H1 (cell line): ENCODE results near the gene GATB. TPM values are rescaled to one million over a fixed set of nuclear protein-coding genes. Genes with fewer than 3 reads are reported as not detected.

Source experiments
- CTCF ChIA-PET: fragments of 300-600 bp; sonication (Branson Sonifier 250); formaldehyde crosslinking; loops from one replicate; lab custom pipeline; 2021; ENCODE audit not compliant: partially characterized antibody; lab: Charles Lee
- POLR2A ChIA-PET: fragments of 300-600 bp; sonication (Branson Sonifier 250); formaldehyde crosslinking; loops from one replicate; lab custom pipeline; 2021; ENCODE audit warnings: inconsistent platforms; ENCODE audit not compliant: partially characterized antibody; lab: Charles Lee
- DNase-seq, 2 experiments: peaks; one replicate each; pipeline versions ENCODE4 v3.0.0 to v3.0.0-alpha.2; 2010 to 2022; ENCODE audit warnings: low spot score in 2 of 2, low read depth in 1 of 2, mixed read lengths in 1 of 2
- FAIRE-seq: peaks from 2 replicates; lab custom pipeline; 2011; peaks lifted over from hg19 to GRCh38; lab: Jason Lieb, UNC
- H2AFZ ChIP-seq: 2 replicates; pipeline ENCODE4 v1.8.1; 2012; ENCODE audit warnings: low read length, inconsistent platforms
- H2AK5ac ChIP-seq: 2 replicates; pipeline ENCODE4 v1.6.1; 2013; ENCODE audit warnings: low read depth, low read length
- H2BK120ac ChIP-seq: replicated peaks from 2 replicates; pipeline ENCODE3; 2013; ENCODE audit warnings: low read depth, low read length, inconsistent platforms
- H2BK12ac ChIP-seq: 2 replicates; pipeline ENCODE4 v1.6.1; 2013; ENCODE audit warnings: low read depth, low read length
- H2BK15ac ChIP-seq: 2 replicates; pipeline ENCODE4 v1.6.1; 2013; ENCODE audit warnings: low read length
- H2BK20ac ChIP-seq: 2 replicates; pipeline ENCODE4 v1.6.1; 2013; ENCODE audit warnings: low read length
- H2BK5ac ChIP-seq: 2 replicates; pipeline ENCODE4 v1.6.1; 2013; ENCODE audit warnings: low read depth, low read length
- H3K14ac ChIP-seq: 2 replicates; pipeline ENCODE4 v1.6.1; 2013; ENCODE audit warnings: inconsistent platforms; ENCODE audit not compliant: insufficient read length
- H3K18ac ChIP-seq: 2 replicates; pipeline ENCODE4 v1.6.1; 2013; ENCODE audit warnings: low read length; ENCODE audit errors: extremely low read depth
- H3K23ac ChIP-seq: 2 replicates; pipeline ENCODE4 v1.6.1; 2013; ENCODE audit warnings: inconsistent platforms; ENCODE audit not compliant: insufficient read length
- H3K23me2 ChIP-seq: 2 replicates; pipeline ENCODE4 v1.6.1; 2013; ENCODE audit warnings: low read depth, low read length
- H3K27ac ChIP-seq: 2 replicates; pipeline ENCODE4 v1.6.1; 2011; ENCODE audit warnings: low read depth, low read length, inconsistent platforms
- H3K27me3 ChIP-seq, 4 experiments: replicated peaks in 1 of 4; 1 replicate in 1 of 4; 2 replicates in 3 of 4; pipeline versions ENCODE4 v1.6.1 to v1.8.1; 2011 to 2013; ENCODE audit warnings: low read length in 3 of 4, mild to moderate bottlenecking in 3 of 4, inconsistent platforms in 2 of 4, mixed read lengths in 2 of 4, moderate library complexity in 1 of 4; ENCODE audit not compliant: control insufficient read depth in 3 of 4, insufficient read depth in 3 of 4; ENCODE audit errors: extremely low read depth in 1 of 4
- H3K36me3 ChIP-seq, 4 experiments: 2 replicates each; pipeline versions ENCODE4 v1.6.1 to v1.8.1; 2011 to 2013; ENCODE audit warnings: mild to moderate bottlenecking in 4 of 4, low read length in 3 of 4, moderate library complexity in 2 of 4, control low read depth in 1 of 4, inconsistent platforms in 1 of 4; ENCODE audit not compliant: insufficient read depth in 4 of 4, control insufficient read depth in 2 of 4
- H3K4ac ChIP-seq: replicated peaks from 2 replicates; pipeline ENCODE3; 2013; ENCODE audit warnings: low read length, low read depth, mixed read lengths, inconsistent platforms; ENCODE audit not compliant: insufficient read length
- H3K4me1 ChIP-seq, 4 experiments: replicated peaks in 1 of 4; 1 replicate in 1 of 4; 2 replicates in 3 of 4; pipeline versions ENCODE4 v1.6.1 to v1.8.1; 2011 to 2013; ENCODE audit warnings: low read length in 3 of 4, inconsistent platforms in 2 of 4, mixed read lengths in 1 of 4; ENCODE audit not compliant: insufficient read depth in 4 of 4, control insufficient read depth in 3 of 4
- H3K4me2 ChIP-seq, 2 experiments: 2 replicates each; pipeline versions ENCODE4 v1.6.1 to v1.8.1; 2011 to 2013; ENCODE audit warnings: low read depth in 2 of 2, low read length in 2 of 2, control low read depth in 1 of 2, inconsistent platforms in 1 of 2, mild to moderate bottlenecking in 1 of 2; ENCODE audit not compliant: insufficient read depth in 1 of 2
- H3K4me3 ChIP-seq, 4 experiments: fragments of 200-600, 300-600 bp in 1 of 4; sonication (generic), shearing (Covaris generic), sonication (Bioruptor Twin) in 1 of 4; 2 replicates each; pipeline versions ENCODE4 v1.5.1 to v1.8.1; 2011 to 2016; ENCODE audit warnings: low read length in 4 of 4, low read depth in 3 of 4, control low read depth in 2 of 4, inconsistent platforms in 2 of 4, mild to moderate bottlenecking in 2 of 4, mixed read lengths in 1 of 4, moderate library complexity in 1 of 4; ENCODE audit not compliant: insufficient read depth in 2 of 4; ENCODE audit errors: extremely low read depth in 1 of 4
- H3K56ac ChIP-seq: replicated peaks from 2 replicates; pipeline ENCODE3; 2013; ENCODE audit warnings: low read depth, mild to moderate bottlenecking, mixed read lengths, low read length, inconsistent platforms; ENCODE audit not compliant: insufficient read length
- H3K79me1 ChIP-seq: 2 replicates; pipeline ENCODE4 v1.6.1; 2013; ENCODE audit warnings: low read depth, low read length, control low read depth
- H3K79me2 ChIP-seq, 2 experiments: 2 replicates each; pipeline versions ENCODE4 v1.6.1 to v1.8.1; 2012 to 2013; ENCODE audit warnings: low read length in 2 of 2, mild to moderate bottlenecking in 2 of 2, inconsistent platforms in 1 of 2; ENCODE audit not compliant: insufficient read depth in 2 of 2, control insufficient read depth in 1 of 2
- H3K9ac ChIP-seq, 4 experiments: replicated peaks in 1 of 4; 1 replicate in 1 of 4; 2 replicates in 3 of 4; pipeline versions ENCODE4 v1.6.1 to v1.8.1; 2011 to 2013; ENCODE audit warnings: low read depth in 3 of 4, low read length in 3 of 4, control low read depth in 2 of 4, mild to moderate bottlenecking in 2 of 4, moderate library complexity in 2 of 4, inconsistent platforms in 1 of 4; ENCODE audit errors: extremely low read depth in 1 of 4
- H3K9me3 ChIP-seq, 2 experiments: 2 replicates each; pipeline versions ENCODE4 v1.6.1 to v1.8.1; 2012 to 2013; ENCODE audit warnings: mild to moderate bottlenecking in 2 of 2, moderate library complexity in 2 of 2, control low read depth in 1 of 2, inconsistent platforms in 1 of 2, low read depth in 1 of 2, low read length in 1 of 2, mixed read lengths in 1 of 2; ENCODE audit not compliant: insufficient read depth in 2 of 2
- H4K20me1 ChIP-seq, 2 experiments: replicated peaks in 1 of 2; 2 replicates each; pipeline versions ENCODE3 to v1.8.1; 2011 to 2013; ENCODE audit warnings: inconsistent platforms in 2 of 2, low read length in 2 of 2, mild to moderate bottlenecking in 1 of 2; ENCODE audit not compliant: insufficient read depth in 2 of 2, control insufficient read depth in 1 of 2
- H4K5ac ChIP-seq: 2 replicates; pipeline ENCODE4 v1.6.1; 2013; ENCODE audit warnings: low read length, low read depth, mixed read lengths, inconsistent platforms; ENCODE audit not compliant: insufficient read length
- H4K8ac ChIP-seq: 2 replicates; pipeline ENCODE4 v1.8.0; 2013; ENCODE audit warnings: mild to moderate bottlenecking, moderate library complexity, low read length, inconsistent platforms; ENCODE audit not compliant: insufficient read depth; ENCODE audit errors: extremely low read depth
- H4K91ac ChIP-seq: replicated peaks from 2 replicates; pipeline ENCODE3; 2013; ENCODE audit warnings: low read length, mixed read lengths, inconsistent platforms; ENCODE audit not compliant: insufficient read length
- CEBPB ChIP-seq: IDR thresholded peaks from 2 replicates; pipeline ENCODE4 v1.6.1; 2012; ENCODE audit warnings: low read depth, low read length
- CREB1 ChIP-seq: IDR thresholded peaks from 2 replicates; pipeline ENCODE4 v1.6.1; 2012; ENCODE audit warnings: inconsistent platforms
- CTBP2 ChIP-seq: IDR thresholded peaks from 2 replicates; pipeline ENCODE4 v1.7.0; 2011; ENCODE audit warnings: borderline replicate concordance, mild to moderate bottlenecking, moderate library complexity, mixed read lengths, low read length; ENCODE audit not compliant: insufficient read depth, insufficient read length
- HDAC6 ChIP-seq: IDR thresholded peaks from one replicate; pipeline ENCODE4 v1.7.1; 2012; ENCODE audit warnings: low read depth, mild to moderate bottlenecking, inconsistent platforms, low read length, moderate library complexity
- JUN ChIP-seq: IDR thresholded peaks from 2 replicates; pipeline ENCODE4 v1.6.1; 2011; ENCODE audit warnings: low read depth, mild to moderate bottlenecking, improper control_type of control experiment, low read length
- KDM5A ChIP-seq: fragments of 200-600 bp; IDR thresholded peaks from 2 replicates; pipeline ENCODE4 v1.7.1; 2012; ENCODE audit warnings: mild to moderate bottlenecking, low read length, inconsistent platforms, mixed read lengths
- NANOG ChIP-seq: IDR thresholded peaks from 2 replicates; pipeline ENCODE4 v1.6.1; 2011; ENCODE audit warnings: low read length, low read depth, mild to moderate bottlenecking, inconsistent platforms; ENCODE audit not compliant: insufficient read depth, poor library complexity, severe bottlenecking
- PHF8 ChIP-seq: fragments of 200-600 bp; sonication (generic); conservative IDR thresholded peaks from 2 replicates; pipeline ENCODE4 v1.7.1; 2012; ENCODE audit warnings: low read depth, mild to moderate bottlenecking, inconsistent platforms, low read length, moderate library complexity
- POLR2A ChIP-seq, 2 experiments: IDR thresholded peaks; 1 replicate in 1 of 2; 2 replicates in 1 of 2; pipeline ENCODE4 v1.6.1; 2011; ENCODE audit warnings: low read depth in 2 of 2, low read length in 2 of 2, mild to moderate bottlenecking in 2 of 2; ENCODE audit errors: control extremely low read depth in 1 of 2
- POLR2AphosphoS5 ChIP-seq: IDR thresholded peaks from 2 replicates; pipeline ENCODE4 v1.6.1; 2011; ENCODE audit warnings: low read depth, low read length
- SP2 ChIP-seq: IDR thresholded peaks from 2 replicates; pipeline ENCODE4 v1.6.1; 2012; ENCODE audit warnings: mild to moderate bottlenecking, low read length, inconsistent platforms
- TAF1 ChIP-seq: IDR thresholded peaks from 2 replicates; pipeline ENCODE4 v1.6.1; 2011; ENCODE audit warnings: mild to moderate bottlenecking, low read depth, low read length
- ZNF274 ChIP-seq: IDR thresholded peaks from 2 replicates; pipeline ENCODE4 v1.7.0; 2012; ENCODE audit warnings: low read length, borderline replicate concordance; ENCODE audit errors: extremely low read depth
- WGBS, 2 experiments: shearing (Covaris generic) in 1 of 2; methylation state at CpG; one replicate each; pipeline versions ENCODE4 v1.1.6 to v1.1.7; 2013 to 2015; ENCODE audit warnings: low lambda C conversion rate in 2 of 2, mixed read lengths in 2 of 2, inconsistent platforms in 1 of 2, low coverage in 1 of 2, missing lambda C conversion rate in 1 of 2; ENCODE audit not compliant: insufficient replicate concordance in 2 of 2, insufficient coverage in 1 of 2, insufficient read length in 1 of 2; ENCODE audit errors: extremely low coverage in 1 of 2, missing lambda C conversion rate in 1 of 2; 5-methylcytosine and 5-hydroxymethylcytosine counted together
- polyA plus RNA-seq, 7 experiments: library from polyadenylated mRNA; depleted of rRNA in 3 of 7; stranded (reverse) in 5 of 7; unstranded in 2 of 7; fragments of >200 nt in 5 of 7; fragments of 200-250 nt in 2 of 7; gene quantifications; 1 replicate in 5 of 7; 2 replicates in 1 of 7; 4 replicates in 1 of 7; pipeline versions ENCODE4 v1.2.1 to v1.2.3, GENCODE V29; 2011 to 2013; ENCODE audit warnings: missing spikeins in 2 of 7, mixed read lengths in 2 of 7
- total RNA-seq: library from RNA; stranded (reverse); fragmentation: NEBNext Ultra II Directional; extraction: Animal tissue kit (Norgen Biotek cat#: 25700); gene quantifications from 2 replicates; pipeline ENCODE4 v1.2.1, GENCODE V29; 2021
- TF ChIP-seq, protein P1 (sequence below): IDR thresholded peaks from 2 replicates; pipeline ENCODE4 v1.6.1; 2011; ENCODE audit warnings: low read depth, mild to moderate bottlenecking, low read length; ENCODE audit not compliant: insufficient read depth
- TF ChIP-seq, protein P2 (sequence below): IDR thresholded peaks from 2 replicates; pipeline ENCODE4 v1.6.1; 2012; ENCODE audit warnings: inconsistent platforms

The GATB gene
- total and polyA plus RNA-seq, 2 of the 8 experiments (the other 6 are each of a cell fraction or from before 2014, with no cell fraction given), result 15.3 to 18.0 TPM

DNA sequence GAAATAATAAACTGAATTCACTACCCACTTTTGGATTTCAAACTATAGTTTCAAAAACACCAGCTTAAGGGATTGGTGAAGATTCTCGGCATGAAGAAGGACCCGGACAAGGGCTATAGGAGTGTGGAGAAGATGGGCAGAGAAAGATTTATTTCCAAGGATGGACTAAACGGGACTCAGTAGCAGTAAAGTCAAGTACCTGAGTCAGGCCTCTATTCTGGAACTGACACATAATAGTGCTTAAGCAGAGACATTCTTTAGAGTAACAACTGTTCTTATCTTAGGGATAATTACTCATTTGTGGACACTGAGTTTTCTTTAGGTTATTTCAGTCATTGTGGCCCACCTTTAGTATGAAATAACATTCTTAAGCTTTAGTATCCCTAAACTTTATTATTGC, 134.6 kb downstream of the GATB start:
- Histone ChIP-seq H2AK5ac (no peak overlapping the region), H2BK12ac (no peak overlapping the region), H3K79me1 (no peaks in the 10 kb centered on the region), H3K4me1 (peaks cover 0 to 14% (median 7%) of the 10 kb centered on the region in 4 experiments; a peak in 3 of 7 replicates), H3K56ac (no peak overlapping the region), H2BK20ac (no peak overlapping the region), H4K20me1 (peaks cover 0 to 2% of the 10 kb centered on the region in 2 experiments), H3K23ac (no peak overlapping the region), H2BK15ac (no peak overlapping the region), H3K79me2 (peaks cover 0 to 6% of the 10 kb centered on the region in 2 experiments; a peak in 1 of 4 replicates), H3K4me3 (no peak overlapping the region), H4K5ac (no peak overlapping the region), H2AFZ (no peak overlapping the region), H3K14ac (no peak overlapping the region), H3K9me3 (no peaks in the 10 kb centered on the region), H3K9ac (no peak overlapping the region), H3K23me2 (no peaks in the 10 kb centered on the region), H3K27ac (no peak overlapping the region), H3K4me2 (no peak overlapping the region), H2BK5ac (no peak overlapping the region), H3K27me3 (no peaks in the 10 kb centered on the region), H4K8ac (no peak overlapping the region), H3K18ac (no peak overlapping the region), H2BK120ac (no peak overlapping the region), H3K4ac (no peak overlapping the region), H3K36me3 (no peaks in the 10 kb centered on the region; a peak in 2 of 8 replicates), H4K91ac (no peak overlapping the region)
- 94% methylated on average over 3 of the region's 3 CpGs; no CpG with 5 or more reads in 1 of the 2 experiments for WGBS, 2 experiments
- ChIA-PET CTCF (interaction anchor here (0.8 to 6.4 kb wide), 4 partner anchors 15 to 441 kb away, joined by 3 to 32 read pairs (median 4); no protein-coding TSS in a partner anchor), POLR2A (no interaction called here)
- no peak for DNase-seq
- no peak for FAIRE-seq
- no peak for TF ChIP-seq TAF1
- TF ChIP-seq SP2, result no peak
- no peak for TF ChIP-seq CTBP2
- no peak for TF ChIP-seq KDM5A
- TF ChIP-seq CEBPB, result no peak
- no peak for TF ChIP-seq CREB1
- TF ChIP-seq POLR2A (IDR thresholded peaks at IDR 0.05; ENCODE audit: control extremely low read depth in 1 of 2, low read depth in 2 of 2, low read length in 2 of 2), result no peak
- TF ChIP-seq, protein P1, sequence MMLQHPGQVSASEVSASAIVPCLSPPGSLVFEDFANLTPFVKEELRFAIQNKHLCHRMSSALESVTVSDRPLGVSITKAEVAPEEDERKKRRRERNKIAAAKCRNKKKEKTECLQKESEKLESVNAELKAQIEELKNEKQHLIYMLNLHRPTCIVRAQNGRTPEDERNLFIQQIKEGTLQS, result no peak
- no peak for TF ChIP-seq PHF8
- TF ChIP-seq HDAC6, result no peak
- TF ChIP-seq ZNF274, result no peak
- TF ChIP-seq JUN, result no peak
- TF ChIP-seq NANOG, result no peak
- no peak for TF ChIP-seq POLR2AphosphoS5
- TF ChIP-seq, protein P2, sequence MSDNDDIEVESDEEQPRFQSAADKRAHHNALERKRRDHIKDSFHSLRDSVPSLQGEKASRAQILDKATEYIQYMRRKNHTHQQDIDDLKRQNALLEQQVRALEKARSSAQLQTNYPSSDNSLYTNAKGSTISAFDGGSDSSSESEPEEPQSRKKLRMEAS, result no peak
